PC-9 (cell line): ENCODE data around the gene CPE. TPM values are rescaled to one million over a fixed set of nuclear protein-coding genes. Genes with fewer than 3 reads are reported as not detected.
A peak's percentile ranks its signal among the peaks of the same experiment; 100 is the strongest.

Source experiments
- Bru-seq: library from RNA; stranded (reverse); fragments of 400-500 nt; gene quantifications from one replicate; lab custom pipeline; 2021; lab: Mats Ljungman, UMichigan
- BruChase-seq, 2 experiments: library from RNA; stranded (reverse); fragments of 400-500 nt; gene quantifications; one replicate each; lab custom pipeline; 2021; lab: Mats Ljungman, UMichigan
- BruUV-seq: library from RNA; stranded (reverse); fragments of 400-500 nt; replicated peaks from 2 replicates; lab custom pipeline; 2021; lab: Mats Ljungman, UMichigan
- CTCF ChIA-PET: fragments of 300-600 bp; sonication (Branson Sonifier 250); formaldehyde crosslinking; loops from one replicate; lab custom pipeline; 2022; ENCODE audit warnings: antibody characterized with exemption; lab: Charles Lee
- POLR2A ChIA-PET: fragments of 300-600 bp; sonication (Branson Sonifier 250); formaldehyde crosslinking; loops from one replicate; lab custom pipeline; 2022; ENCODE audit warnings: antibody characterized with exemption; ENCODE audit not compliant: unreplicated experiment; lab: Charles Lee
- DNase-seq, 2 experiments: peaks; one replicate each; pipeline versions ENCODE4 v3.0.0 to v3.0.0-alpha.2; 2015 to 2022; ENCODE audit warnings: mixed read lengths in 1 of 2
- H2AFZ ChIP-seq: fragments of 200-600 bp; sonication (generic); 2 replicates; pipeline ENCODE4 v1.8.1; 2017; ENCODE audit warnings: antibody characterized with exemption
- H3F3A ChIP-seq: fragments of 200-600 bp; sonication (generic); 2 replicates; pipeline ENCODE4 v1.8.1; 2017; ENCODE audit warnings: antibody characterized with exemption, mild to moderate bottlenecking, low read depth; ENCODE audit not compliant: insufficient read depth
- H3K27ac ChIP-seq: fragments of 200-600 bp; sonication (generic); 2 replicates; pipeline ENCODE4 v1.6.1; 2016; ENCODE audit warnings: mixed run types
- H3K27me3 ChIP-seq: fragments of 200-600 bp; sonication (generic); 2 replicates; pipeline ENCODE4 v1.6.1; 2016; ENCODE audit warnings: low read depth, mixed run types; ENCODE audit not compliant: insufficient read depth
- H3K36me3 ChIP-seq: fragments of 200-600 bp; sonication (generic); 2 replicates; pipeline ENCODE4 v1.6.1; 2016; ENCODE audit warnings: low read depth, mixed run types
- H3K4me1 ChIP-seq: fragments of 200-600 bp; sonication (generic); replicated peaks from 2 replicates; pipeline ENCODE4 v1.6.1; 2016; ENCODE audit warnings: mixed run types; ENCODE audit not compliant: insufficient read depth
- H3K4me2 ChIP-seq: fragments of 200-600 bp; sonication (generic); 2 replicates; pipeline ENCODE4 v1.6.1; 2017; ENCODE audit warnings: mixed run types
- H3K4me3 ChIP-seq: fragments of 200-600 bp; sonication (generic); 2 replicates; pipeline ENCODE4 v1.6.1; 2016; ENCODE audit warnings: mixed run types
- H3K79me2 ChIP-seq: fragments of 200-600 bp; sonication (generic); 2 replicates; pipeline ENCODE4 v1.6.1; 2017; ENCODE audit warnings: low read depth, mixed run types
- H3K9me2 ChIP-seq: fragments of 200-600 bp; sonication (generic); 2 replicates; pipeline ENCODE4 v1.8.1; 2017; ENCODE audit warnings: mild to moderate bottlenecking; ENCODE audit not compliant: insufficient read depth
- H3K9me3 ChIP-seq: fragments of 200-600 bp; sonication (generic); 2 replicates; pipeline ENCODE4 v1.8.1; 2016; ENCODE audit warnings: low read depth; ENCODE audit not compliant: insufficient read depth
- H4K20me1 ChIP-seq: fragments of 200-600 bp; sonication (generic); 2 replicates; pipeline ENCODE4 v1.8.1; 2017; ENCODE audit not compliant: insufficient read depth
- EZH2 ChIP-seq: fragments of 200-600 bp; sonication (generic); IDR thresholded peaks from 2 replicates; pipeline ENCODE4 v1.8.0; 2017; ENCODE audit warnings: antibody characterized with exemption, low read depth
- intact Hi-C: fragments of 100-400 bp; cut with micrococcal nuclease; formaldehyde crosslinking; loops from one replicate; pipeline ENCODE4 v1.10.0; 2022; ENCODE audit not compliant: unreplicated experiment
- long read RNA-seq: library from polyadenylated mRNA; stranded (forward); transcript quantifications from one replicate; pipeline ENCODE4 v2.0.0, GENCODE V29; 2022
- total RNA-seq: library from RNA; stranded (reverse); gene quantifications from 2 replicates; pipeline ENCODE4 v1.2.3, GENCODE V29; 2021
- TF ChIP-seq, protein P1 (sequence below): fragments of 200-600 bp; sonication (generic); conservative IDR thresholded peaks from 2 replicates; pipeline ENCODE4 v1.6.1; 2017; ENCODE audit warnings: mixed run types, antibody characterized with exemption, mild to moderate bottlenecking, moderate library complexity

Gene CPE
- total RNA-seq (1.3 and 1.4 TPM in 2 replicates), Bru-seq, nascent RNA (percentile 16 among the genes with signal in this experiment), BruChase-seq, experiment 1, labeled RNA remaining after a 2-hour chase (percentile 14 among the genes with signal in this experiment), BruChase-seq, experiment 2, labeled RNA remaining after a 6-hour chase (percentile 17 among the genes with signal in this experiment)
- long read RNA-seq, partial matches to known transcripts = 0 of 6 reads
- long read RNA-seq, other reads (novel, unspliced or antisense) = 2 of 6 reads

DNA sequence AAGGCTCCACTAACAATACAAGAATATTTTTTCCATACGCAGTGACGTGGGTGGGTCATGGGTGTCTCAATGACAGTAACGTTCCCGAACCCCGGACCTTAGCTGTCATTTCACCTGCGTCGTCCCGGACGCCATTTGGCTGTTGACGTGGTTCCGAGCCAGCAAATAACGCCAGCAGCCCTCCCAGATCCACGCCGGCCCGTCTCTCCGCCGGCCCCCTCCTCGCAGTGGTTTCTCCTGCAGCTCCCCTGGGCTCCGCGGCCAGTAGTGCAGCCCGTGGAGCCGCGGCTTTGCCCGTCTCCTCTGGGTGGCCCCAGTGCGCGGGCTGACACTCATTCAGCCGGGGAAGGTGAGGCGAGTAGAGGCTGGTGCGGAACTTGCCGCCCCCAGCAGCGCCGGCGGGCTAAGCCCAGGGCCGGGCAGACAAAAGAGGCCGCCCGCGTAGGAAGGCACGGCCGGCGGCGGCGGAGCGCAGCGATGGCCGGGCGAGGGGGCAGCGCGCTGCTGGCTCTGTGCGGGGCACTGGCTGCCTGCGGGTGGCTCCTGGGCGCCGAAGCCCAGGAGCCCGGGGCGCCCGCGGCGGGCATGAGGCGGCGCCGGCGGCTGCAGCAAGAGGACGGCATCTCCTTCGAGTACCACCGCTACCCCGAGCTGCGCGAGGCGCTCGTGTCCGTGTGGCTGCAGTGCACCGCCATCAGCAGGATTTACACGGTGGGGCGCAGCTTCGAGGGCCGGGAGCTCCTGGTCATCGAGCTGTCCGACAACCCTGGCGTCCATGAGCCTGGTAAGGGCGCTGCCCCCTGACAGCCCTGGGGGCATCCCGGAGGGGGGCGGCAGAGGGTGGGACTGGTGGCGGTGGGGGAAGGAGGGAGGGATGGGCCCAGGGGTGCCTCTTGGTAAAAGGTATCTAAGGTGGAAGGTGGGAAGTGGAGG lies at the start of gene CPE:
Gene CPE (plus strand): TSS at position 264 of the 933 bp plus-strand sequence. CDS start 214 bp downstream, at position 478.
- H3K27ac ChIP-seq = no peak within 1 kb of the TSS
- intact Hi-C loops = no loop called here
- POLR2A ChIA-PET = interaction anchor here (0.6 kb wide), 1 partner anchor 20 kb away, joined by 3 read pairs; no protein-coding TSS in a partner anchor

DNA sequence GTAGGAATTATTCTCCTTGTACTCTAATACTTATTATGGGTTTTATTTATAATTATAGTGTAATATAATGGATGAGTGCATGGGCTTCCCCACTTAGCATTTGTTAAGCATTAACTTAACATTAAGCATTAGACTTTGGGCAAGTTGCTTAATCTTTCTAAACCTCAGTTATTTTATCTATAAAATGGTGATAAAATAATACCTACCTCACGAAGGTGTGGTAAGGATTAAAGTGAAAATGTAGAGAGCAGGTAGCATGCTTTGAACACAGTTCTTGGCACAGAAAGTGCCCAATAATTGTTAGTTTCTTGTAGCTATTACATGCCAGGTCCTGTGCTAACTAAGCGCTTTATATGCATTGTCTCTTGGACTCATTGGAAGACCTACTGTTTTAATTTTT lies 48.7 kb upstream of the CPE start:
- POLR2A ChIA-PET = no interaction called here
- intact Hi-C loops = no loop called here
- Histone ChIP-seq H2AFZ (no peak overlapping the region), H3K4me2 (peak overlapping the region; percentile 98), H3F3A (peaks cover 18% of the 10 kb centered on the region), H3K79me2 (peaks cover 75% of the 10 kb centered on the region), H3K27ac (no peak overlapping the region), H3K4me1 (peaks cover 47% of the 10 kb centered on the region), H3K9me2 (no peaks in the 10 kb centered on the region), H4K20me1 (peaks cover 42% of the 10 kb centered on the region), H3K36me3 (peaks cover 18% of the 10 kb centered on the region; the same call in 1 of the 2 replicates), H3K9me3 (no peaks in the 10 kb centered on the region), H3K27me3 (no peaks in the 10 kb centered on the region), H3K4me3 (peak overlapping the region; percentile 80; the same call in 1 of the 2 replicates)
- no peak for DNase-seq
- no TSS peak for BruUV-seq
- CTCF ChIA-PET = interaction anchor here (0.8 kb wide), 1 partner anchor 128 kb away, joined by 3 read pairs; no protein-coding TSS in a partner anchor
- TF ChIP-seq, protein P1, sequence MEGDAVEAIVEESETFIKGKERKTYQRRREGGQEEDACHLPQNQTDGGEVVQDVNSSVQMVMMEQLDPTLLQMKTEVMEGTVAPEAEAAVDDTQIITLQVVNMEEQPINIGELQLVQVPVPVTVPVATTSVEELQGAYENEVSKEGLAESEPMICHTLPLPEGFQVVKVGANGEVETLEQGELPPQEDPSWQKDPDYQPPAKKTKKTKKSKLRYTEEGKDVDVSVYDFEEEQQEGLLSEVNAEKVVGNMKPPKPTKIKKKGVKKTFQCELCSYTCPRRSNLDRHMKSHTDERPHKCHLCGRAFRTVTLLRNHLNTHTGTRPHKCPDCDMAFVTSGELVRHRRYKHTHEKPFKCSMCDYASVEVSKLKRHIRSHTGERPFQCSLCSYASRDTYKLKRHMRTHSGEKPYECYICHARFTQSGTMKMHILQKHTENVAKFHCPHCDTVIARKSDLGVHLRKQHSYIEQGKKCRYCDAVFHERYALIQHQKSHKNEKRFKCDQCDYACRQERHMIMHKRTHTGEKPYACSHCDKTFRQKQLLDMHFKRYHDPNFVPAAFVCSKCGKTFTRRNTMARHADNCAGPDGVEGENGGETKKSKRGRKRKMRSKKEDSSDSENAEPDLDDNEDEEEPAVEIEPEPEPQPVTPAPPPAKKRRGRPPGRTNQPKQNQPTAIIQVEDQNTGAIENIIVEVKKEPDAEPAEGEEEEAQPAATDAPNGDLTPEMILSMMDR = no peak
- TF ChIP-seq EZH2 = no peak

More for the DNA sequence above, at the start of gene CPE:
- no TSS peak for BruUV-seq
- Histone ChIP-seq H3K4me2 (peak within 1 kb of the TSS; percentile 65), H4K20me1 (no peaks in the 10 kb centered on the region), H3K9me3 (no peaks in the 10 kb centered on the region), H2AFZ (peak within 1 kb of the TSS; percentile 69), H3K9me2 (no peaks in the 10 kb centered on the region), H3K27me3 (no peaks in the 10 kb centered on the region), H3K79me2 (no peaks in the 10 kb centered on the region), H3F3A (no peaks in the 10 kb centered on the region), H3K36me3 (no peaks in the 10 kb centered on the region), H3K4me1 (no peaks in the 10 kb centered on the region), H3K4me3 (peak within 1 kb of the TSS; percentile 58; the same call in 1 of the 2 replicates)
- DNase-seq = peak in 1 of 2 experiments; percentile 72
- TF ChIP-seq, protein P1 = no peak; the same call in 1 of the 2 replicates
- TF ChIP-seq EZH2 = no peak
- CTCF ChIA-PET = no interaction called here

DNA sequence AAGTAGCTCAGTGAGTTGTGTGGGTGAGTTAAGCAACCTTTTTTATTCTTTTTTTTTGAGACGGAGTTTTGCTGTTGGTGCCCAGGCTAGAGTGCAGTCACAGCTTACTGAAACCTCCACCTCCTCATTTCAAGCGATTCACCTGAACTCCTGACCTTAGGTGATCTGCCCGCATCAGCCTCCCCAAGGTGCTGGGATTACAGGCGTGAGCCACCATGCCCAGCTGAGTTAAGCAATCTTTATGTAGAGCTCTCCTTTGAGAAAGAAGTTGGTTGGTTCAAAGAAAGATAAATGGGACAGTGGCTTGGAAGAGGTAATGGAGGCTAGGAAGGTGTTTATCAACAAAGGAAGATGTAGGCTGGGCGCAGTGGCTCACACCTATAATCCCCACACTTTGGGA lies 48.1 kb upstream of the CPE start:
- CTCF ChIA-PET = interaction anchor here (0.6 to 0.8 kb wide), 2 partner anchors 129 to 204 kb away, joined by 3 read pairs; no protein-coding TSS in a partner anchor
- Histone ChIP-seq H3K36me3 (peaks cover 19% of the 10 kb centered on the region; the same call in 1 of the 2 replicates), H4K20me1 (peaks cover 46% of the 10 kb centered on the region), H3K27me3 (no peaks in the 10 kb centered on the region), H3K4me2 (peak overlapping the region; percentile 98), H3K4me3 (peak overlapping the region; percentile 80; the same call in 1 of the 2 replicates), H3K4me1 (peaks cover 41% of the 10 kb centered on the region), H2AFZ (no peak overlapping the region), H3K79me2 (peaks cover 80% of the 10 kb centered on the region), H3F3A (peaks cover 12% of the 10 kb centered on the region), H3K27ac (no peak overlapping the region), H3K9me2 (no peaks in the 10 kb centered on the region), H3K9me3 (no peaks in the 10 kb centered on the region)
- POLR2A ChIA-PET = no interaction called here
- BruUV-seq = no TSS peak
- intact Hi-C loops = no loop called here
- DNase-seq = no peak
- TF ChIP-seq, protein P1 = no peak
- no peak for TF ChIP-seq EZH2
